ENCODE data around the gene PIAS2.

DNA sequence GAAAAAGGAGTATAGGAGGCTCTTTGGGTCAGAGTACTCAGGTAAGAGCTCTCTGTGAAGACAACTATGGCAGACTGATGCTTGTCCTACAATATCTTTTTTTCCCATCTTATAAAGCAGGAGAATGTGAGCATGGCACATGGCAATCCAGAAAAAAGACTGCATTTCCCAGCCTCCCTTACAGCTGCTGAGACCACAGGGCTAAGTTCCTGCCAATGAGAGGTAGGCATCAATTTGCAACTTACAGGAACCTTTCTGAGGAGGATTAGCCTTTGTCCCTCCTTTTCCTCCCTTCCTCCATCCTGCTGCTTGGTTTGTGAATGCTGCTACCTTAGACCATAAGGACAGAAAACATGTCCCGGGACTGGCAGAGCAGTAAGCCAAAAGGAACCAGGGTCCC, 122.7 kb downstream of the PIAS2 start:
- TF ChIP-seq, protein P1, sequence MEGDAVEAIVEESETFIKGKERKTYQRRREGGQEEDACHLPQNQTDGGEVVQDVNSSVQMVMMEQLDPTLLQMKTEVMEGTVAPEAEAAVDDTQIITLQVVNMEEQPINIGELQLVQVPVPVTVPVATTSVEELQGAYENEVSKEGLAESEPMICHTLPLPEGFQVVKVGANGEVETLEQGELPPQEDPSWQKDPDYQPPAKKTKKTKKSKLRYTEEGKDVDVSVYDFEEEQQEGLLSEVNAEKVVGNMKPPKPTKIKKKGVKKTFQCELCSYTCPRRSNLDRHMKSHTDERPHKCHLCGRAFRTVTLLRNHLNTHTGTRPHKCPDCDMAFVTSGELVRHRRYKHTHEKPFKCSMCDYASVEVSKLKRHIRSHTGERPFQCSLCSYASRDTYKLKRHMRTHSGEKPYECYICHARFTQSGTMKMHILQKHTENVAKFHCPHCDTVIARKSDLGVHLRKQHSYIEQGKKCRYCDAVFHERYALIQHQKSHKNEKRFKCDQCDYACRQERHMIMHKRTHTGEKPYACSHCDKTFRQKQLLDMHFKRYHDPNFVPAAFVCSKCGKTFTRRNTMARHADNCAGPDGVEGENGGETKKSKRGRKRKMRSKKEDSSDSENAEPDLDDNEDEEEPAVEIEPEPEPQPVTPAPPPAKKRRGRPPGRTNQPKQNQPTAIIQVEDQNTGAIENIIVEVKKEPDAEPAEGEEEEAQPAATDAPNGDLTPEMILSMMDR (IDR thresholded peaks at IDR 0.05; ENCODE audit: poor library complexity), result no peak
- TF ChIP-seq EZH2 (IDR thresholded peaks at IDR 0.05; ENCODE audit: borderline replicate concordance), result no peak
- no peak for TF ChIP-seq EZH2phosphoT487 (IDR thresholded peaks at IDR 0.05; ENCODE audit: low read depth, severe bottlenecking, unreplicated experiment)
